GM12872 (cell line): ENCODE data around the gene KRT14.

Experiments
- TF ChIP-seq, protein P1 (sequence below): IDR thresholded peaks from 3 replicates; pipeline ENCODE4 v1.5.1; 2011; ENCODE audit warnings: low read depth, mild to moderate bottlenecking, low read length, moderate library complexity; ENCODE audit not compliant: insufficient read depth

Gene KRT14

DNA sequence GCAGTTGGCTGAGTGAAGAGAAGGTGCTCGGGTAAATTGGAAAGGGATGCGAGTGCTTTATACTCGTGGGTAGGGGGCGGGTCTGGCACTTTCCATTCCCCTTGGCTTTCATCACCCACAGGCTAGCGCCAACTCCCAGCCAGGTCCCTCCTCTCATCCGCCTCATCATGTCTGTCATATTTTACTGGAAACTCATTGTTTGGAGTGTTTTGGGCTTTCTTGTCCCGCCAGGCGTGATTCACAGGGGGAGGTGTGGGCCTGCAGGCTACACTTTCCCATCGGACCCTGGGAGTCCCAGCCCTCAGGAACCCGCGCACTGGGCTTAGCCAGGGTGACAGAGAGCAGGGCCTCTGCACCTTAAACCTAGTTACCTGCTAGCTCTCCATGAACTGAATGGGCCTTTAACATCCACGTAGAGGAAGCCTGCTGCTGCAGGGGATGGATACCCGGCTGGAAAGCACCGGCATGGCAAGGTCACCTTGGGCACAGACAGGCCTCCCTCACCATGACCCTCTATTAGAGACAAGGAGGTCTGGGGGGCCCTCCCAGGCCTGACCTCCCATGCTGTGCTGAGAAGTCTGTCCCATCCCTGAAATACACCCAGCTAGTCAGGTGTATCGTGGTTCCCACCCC, at the start of gene KRT14:
Gene KRT14, minus strand, starts transcription at position 33 of the 633 bp plus-strand sequence. CDS start 61 bp downstream, outside the sequence.
- TF ChIP-seq, protein P1, sequence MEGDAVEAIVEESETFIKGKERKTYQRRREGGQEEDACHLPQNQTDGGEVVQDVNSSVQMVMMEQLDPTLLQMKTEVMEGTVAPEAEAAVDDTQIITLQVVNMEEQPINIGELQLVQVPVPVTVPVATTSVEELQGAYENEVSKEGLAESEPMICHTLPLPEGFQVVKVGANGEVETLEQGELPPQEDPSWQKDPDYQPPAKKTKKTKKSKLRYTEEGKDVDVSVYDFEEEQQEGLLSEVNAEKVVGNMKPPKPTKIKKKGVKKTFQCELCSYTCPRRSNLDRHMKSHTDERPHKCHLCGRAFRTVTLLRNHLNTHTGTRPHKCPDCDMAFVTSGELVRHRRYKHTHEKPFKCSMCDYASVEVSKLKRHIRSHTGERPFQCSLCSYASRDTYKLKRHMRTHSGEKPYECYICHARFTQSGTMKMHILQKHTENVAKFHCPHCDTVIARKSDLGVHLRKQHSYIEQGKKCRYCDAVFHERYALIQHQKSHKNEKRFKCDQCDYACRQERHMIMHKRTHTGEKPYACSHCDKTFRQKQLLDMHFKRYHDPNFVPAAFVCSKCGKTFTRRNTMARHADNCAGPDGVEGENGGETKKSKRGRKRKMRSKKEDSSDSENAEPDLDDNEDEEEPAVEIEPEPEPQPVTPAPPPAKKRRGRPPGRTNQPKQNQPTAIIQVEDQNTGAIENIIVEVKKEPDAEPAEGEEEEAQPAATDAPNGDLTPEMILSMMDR = no peak

- TF ChIP-seq, protein P1 = no peak
Observed at GRCh38 chr17:41635121-41636097, 48.7 kb upstream of the KRT14 start.

DNA sequence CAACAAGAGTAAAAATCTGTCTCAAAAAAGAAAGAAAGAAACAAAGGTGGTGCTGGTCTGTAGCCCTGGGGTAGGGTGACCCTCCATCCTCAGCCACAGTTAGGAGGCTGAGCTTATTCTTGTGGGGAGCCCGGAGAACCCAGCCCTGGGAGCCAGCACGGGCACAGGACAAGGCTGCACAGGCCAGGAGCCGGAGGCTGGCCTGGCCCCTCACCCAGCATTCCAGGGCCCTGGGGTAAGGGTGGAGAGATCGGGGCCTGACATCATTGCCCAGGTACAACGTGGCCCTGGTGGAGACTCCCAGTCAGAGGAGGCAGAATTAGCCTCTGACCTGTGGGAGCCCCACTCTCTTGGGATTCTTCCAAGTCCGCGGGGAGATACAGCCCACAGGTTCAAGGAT, 47.9 kb upstream of the KRT14 start:
- TF ChIP-seq, protein P1 = no peak

DNA sequence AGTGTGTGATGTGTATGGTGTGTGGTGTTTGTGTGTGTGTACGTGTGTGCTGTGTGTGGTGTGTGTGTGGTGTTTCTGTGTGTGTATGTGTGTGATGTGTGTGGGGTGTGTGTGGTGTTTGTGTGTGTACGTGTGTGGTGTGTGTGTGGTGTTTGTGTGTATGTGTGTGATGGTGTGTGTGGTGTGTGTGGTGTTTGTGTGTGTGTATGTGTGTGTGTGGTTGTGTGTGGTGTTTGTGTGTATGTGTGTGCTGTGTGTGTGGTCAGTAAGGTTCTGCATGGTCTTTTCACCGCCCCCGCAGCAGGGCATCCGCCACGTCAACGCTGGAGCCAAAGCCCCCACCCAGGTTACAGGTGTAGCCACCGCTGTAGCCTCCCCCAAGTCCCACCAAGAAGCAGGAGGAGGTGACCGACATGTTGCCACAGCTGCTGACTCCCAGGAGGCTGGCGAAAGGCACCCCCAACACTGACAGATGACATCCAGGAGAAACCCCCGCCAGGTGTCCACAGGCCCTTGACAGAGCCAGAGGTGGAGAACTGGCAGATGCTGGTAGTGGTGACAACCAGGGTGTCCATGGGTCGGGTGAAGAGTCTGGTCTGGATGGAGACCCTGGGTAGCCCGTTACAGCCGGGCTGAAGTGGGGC, 47.0 kb upstream of the KRT14 start:
- TF ChIP-seq, protein P1 = no peak

DNA sequence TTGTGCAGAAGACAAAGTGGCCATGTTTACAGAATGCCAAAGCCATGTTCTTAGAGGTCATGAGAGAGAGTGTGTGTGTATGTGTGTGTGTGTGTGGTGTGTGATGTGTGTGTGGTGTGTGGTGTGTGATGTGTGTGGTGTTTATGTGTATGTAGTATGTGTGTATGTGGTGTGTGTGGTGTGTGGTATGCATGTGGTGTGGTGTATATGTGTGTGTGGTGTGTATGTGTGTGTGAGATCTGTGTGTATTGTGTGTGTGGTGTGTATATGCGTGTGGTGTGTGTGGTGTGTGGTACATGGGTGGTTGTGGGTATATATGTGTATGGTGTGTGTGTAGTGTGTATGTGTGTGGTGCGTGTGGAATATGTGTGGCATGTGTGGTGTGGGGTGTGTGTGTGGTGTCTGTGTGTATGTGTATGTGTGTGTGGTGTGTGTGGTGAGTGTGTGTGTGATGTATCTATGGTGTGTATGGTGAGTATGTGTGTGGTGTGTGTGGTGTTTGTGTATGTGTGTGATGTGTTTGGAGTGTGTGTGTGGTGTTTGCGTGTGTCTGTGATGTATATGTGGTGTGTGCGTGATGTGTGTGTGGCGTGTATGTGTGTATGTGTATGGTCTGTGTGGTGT, 45.9 kb upstream of the KRT14 start:
- TF ChIP-seq, protein P1 = no peak

- TF ChIP-seq, protein P1 = no peak
Observed at GRCh38 chr17:41631898-41632285, 45.2 kb upstream of the KRT14 start.
